Urothelium cell line (cell line): ENCODE measurements around the gene PHPT1.
"Not testable (repeated sequence)": the region's sequence is repeated elsewhere in the genome, so short reads cannot be mapped to it uniquely, and the experiment has no call there.

ENCODE experiments used
- DNase-seq: peaks from one replicate; pipeline ENCODE4 v3.0.0; 2011; ENCODE audit warnings: low spot score, mixed read lengths
- FAIRE-seq: peaks from 2 replicates; lab custom pipeline; 2011; peaks lifted over from hg19 to GRCh38; lab: Jason Lieb, UNC

PHPT1 gene

DNA sequence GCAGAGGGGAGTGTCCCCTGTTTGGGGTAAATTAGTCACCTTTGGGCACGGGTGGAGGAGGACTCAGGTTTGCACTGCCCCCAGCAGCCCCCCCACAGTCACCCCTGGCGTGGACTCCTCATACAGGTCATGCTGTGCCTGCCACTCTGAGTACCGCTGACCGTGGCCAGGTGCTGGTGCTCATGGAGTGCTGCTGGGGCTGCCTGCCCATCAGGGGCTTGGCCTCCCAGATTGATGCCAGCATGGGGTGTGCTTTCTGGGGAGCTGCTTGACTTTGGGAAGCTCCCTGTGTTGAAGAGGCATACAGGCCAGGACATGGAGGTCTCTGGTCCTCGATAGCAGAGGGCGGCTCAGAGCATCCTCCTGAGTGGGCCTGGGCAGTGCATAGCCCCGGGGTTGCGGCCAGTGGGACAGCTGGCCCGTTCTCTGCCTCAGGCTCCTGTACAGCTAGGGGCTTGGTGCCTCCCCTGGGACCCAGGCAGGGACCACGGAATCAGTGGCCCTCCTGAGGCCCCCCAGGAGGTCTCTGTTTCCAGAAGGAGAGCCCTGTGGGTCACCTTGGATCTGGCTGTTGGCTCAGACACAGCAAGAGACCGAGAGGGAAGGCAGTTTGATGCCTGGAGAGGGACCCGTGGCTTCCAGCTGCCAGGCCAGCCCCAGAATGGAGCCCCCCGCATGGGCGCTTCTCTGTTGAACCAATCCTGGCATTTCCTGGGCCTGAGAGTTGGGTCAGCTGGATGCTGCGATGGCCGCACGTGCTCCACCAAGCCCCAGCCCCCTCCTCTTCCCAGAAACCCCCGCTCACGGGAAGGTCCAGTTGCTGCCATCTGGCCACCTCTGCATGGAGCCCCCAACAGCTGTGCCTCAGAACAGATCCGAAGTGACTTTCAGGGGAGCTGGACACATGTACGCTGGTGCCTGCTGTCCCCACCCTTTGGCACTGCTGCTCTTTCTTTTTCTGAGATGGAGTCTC, 13.0 kb upstream of the PHPT1 start:
- FAIRE-seq (no peak), DNase-seq (no peak)

GRCh38 chr9:136837146-136837855, 11.9 kb upstream of the PHPT1 start:
- no peak for DNase-seq
- no peak for FAIRE-seq

- not testable (repeated sequence) for FAIRE-seq, DNase-seq
These were observed 11.3 kb upstream of the PHPT1 start for GRCh38 chr9:136837856-136838277.

DNA sequence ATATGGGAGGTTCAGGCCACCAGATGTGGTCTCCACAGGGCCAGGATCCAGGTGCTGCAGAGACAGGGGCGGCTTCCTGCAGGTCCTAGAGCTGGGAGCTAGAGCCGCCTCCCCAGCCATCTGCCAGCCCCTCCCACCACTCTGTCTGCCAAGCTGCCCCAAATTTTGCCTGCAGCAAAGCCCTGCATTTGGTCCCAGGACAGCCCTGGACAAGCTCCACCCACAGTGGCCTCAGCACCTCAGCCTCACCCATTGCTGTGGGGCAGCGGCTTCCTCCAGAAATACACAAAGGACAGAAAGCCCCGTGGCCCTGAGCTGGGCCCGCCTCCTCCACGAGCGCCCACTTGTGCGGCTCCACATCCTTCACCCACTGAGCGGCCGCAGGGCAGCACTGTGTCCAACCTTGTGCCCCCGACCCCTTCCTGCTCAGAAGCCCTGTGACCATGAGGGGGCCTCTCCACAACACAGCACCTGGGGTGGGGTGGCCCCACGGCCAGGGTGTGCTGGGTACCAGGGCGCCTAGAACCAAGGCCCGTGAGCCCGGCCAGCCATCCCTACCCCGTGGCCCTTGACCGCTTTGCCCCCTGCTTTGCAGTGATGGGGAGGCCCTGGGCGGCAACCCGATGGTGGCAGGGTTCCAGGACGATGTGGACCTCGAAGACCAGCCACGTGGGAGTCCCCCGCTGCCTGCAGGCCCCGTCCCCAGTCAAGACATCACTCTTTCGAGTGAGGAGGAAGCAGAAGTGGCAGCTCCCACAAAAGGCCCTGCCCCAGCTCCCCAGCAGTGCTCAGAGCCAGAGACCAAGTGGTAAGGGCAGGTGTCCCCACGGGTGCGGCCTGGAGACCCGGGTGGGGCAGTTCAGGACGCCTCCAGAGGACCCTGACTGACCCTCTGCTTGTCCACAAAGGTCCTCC, 10.6 kb upstream of the PHPT1 start:
- no peak for FAIRE-seq
- no peak for DNase-seq

DNA sequence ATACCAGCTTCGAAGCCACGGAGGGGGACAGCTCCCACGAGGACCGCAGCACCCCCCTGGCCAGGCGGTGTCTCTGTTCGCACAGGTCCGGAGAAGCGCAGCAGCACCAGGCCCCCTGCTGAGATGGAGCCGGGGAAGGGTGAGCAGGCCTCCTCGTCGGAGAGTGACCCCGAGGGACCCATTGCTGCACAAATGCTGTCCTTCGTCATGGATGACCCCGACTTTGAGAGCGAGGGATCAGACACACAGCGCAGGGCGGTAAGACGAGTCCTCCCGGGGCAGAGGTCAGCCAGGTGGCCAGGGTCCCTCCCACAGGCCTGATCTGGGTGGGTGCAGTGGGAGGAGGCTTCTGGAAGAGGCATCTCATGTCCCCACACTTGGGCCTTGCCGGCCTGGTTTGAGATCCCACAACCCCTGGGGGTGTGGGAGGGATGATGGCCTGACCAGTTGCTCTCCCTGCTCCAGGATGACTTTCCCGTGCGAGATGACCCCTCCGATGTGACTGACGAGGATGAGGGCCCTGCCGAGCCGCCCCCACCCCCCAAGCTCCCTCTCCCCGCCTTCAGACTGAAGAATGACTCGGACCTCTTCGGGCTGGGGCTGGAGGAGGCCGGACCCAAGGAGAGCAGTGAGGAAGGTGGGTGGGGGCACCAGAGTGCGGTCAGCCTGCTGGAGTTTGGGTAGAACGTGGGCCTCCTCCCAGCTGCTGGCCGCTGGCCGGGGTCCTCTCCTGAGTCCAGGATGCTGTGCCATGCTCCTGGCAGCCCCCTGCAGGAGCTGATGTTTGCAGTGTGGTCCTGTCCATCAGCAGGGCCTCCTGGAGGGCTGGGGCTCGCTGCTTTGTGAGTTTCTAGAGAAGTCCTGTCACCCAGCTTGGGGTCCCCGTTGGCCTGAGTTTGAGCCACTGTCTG, 9.7 kb upstream of the PHPT1 start:
- FAIRE-seq (no peak), DNase-seq (no peak)

DNA sequence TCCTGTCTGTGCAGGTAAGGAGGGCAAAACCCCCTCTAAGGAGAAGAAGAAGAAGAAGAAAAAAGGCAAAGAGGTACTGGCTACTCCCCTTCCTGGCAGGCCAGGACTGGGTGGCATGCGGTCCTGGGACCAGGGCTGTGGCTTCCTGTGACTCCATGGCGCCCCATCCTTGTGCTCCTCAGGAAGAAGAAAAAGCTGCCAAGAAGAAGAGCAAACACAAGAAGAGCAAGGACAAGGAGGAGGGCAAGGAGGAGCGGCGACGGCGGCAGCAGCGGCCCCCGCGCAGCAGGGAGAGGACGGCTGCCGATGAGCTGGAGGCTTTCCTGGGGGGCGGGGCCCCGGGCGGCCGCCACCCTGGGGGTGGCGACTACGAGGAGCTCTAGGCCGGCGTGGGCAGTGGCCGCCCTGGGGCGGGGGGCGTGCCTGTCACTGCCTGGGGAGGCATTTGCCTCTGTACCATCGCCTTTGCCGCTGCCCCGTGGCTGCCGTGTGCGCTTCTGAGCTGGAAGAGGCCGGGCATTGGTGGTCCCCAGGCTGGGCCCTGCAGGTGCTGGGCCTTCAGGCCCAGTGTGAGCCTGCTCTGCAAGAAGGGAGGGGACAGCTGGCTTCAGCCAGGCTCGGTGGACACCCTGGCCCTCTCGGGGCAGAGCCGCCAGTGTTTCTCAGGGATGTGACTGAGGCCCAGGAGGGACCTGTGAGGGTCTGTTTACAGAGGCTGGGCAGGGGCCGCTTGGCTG, 8.9 kb upstream of the PHPT1 start:
- no peak for DNase-seq
- FAIRE-seq = no peak

DNA sequence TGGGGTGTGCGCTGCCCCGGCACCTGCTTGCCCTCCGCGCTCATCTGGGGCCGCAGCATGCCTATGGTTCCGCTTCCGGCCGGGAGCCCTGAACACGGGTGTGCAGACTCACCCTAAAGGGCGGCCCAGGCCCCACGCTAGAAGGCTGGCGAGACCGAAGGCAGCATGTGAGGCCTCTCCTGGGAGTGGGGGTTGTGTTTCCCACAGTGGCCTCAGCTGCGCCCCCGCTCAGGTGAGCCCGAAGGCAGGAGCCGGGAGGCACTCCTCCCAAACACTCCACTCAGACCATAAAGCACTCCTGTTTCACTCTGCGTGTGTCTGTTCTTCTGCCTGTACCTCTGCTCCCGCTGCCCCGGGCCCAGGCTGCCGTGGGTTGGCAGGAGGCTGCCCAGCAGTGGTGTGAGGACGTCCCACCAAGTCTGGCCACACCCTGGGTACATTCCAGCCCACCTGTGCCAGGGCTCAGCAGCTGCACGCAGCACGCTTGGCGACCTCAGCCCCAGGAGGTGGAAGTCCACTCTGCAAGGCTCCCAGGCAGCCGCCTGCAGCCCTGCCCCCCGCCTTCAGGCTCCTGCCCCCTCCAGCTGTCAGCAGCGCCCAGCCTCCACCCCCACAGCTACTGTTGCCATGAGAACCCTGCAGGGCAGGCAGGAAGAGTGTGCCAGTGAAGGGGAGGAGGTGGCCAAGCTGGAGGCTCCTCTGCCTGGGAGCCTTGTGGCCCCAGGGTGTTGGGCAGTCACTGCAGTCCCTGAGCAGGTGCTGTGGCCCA, 8.1 kb upstream of the PHPT1 start:
- peak; percentile 37 for FAIRE-seq
- DNase-seq = peak; percentile 18

- peak; percentile 61 for FAIRE-seq
- not testable (repeated sequence) for DNase-seq
These were observed 7.4 kb upstream of the PHPT1 start for GRCh38 chr9:136841646-136842379.

DNA sequence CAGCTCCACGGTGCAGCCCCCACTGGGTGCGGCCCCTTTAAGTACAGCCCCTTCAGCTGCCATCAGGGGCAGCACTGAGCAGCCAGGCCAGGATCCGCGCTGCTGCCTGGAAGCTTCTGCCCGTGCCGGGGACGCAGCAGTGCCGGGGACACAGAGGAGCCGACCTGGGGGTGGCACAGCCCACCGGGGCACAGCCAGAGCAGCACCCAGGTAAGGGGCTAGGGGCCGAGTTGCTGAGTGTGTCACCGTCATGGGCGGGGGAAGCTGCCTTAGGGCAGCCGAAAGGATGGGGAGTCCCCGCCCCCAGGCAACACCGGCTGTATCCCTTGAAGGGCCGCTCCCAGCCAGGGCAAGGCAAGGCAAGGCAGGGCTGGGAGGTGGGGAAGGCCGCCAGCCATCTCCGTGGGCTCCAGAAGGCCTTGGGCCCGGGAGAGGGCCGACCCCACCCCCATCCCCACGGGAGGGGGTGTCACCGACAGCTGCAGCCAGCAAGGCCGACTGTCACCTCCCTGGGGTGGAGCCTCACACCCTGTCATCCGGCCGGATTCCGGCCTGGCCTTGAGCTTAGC, 6.7 kb upstream of the PHPT1 start, which contains the start of gene AJM1:
Gene AJM1 (plus strand): TSS at position 99 of the 569 bp plus-strand sequence. CDS start 1,937 bp downstream, outside the sequence.
- FAIRE-seq = peak; percentile 96
- DNase-seq = peak; percentile 75

DNA sequence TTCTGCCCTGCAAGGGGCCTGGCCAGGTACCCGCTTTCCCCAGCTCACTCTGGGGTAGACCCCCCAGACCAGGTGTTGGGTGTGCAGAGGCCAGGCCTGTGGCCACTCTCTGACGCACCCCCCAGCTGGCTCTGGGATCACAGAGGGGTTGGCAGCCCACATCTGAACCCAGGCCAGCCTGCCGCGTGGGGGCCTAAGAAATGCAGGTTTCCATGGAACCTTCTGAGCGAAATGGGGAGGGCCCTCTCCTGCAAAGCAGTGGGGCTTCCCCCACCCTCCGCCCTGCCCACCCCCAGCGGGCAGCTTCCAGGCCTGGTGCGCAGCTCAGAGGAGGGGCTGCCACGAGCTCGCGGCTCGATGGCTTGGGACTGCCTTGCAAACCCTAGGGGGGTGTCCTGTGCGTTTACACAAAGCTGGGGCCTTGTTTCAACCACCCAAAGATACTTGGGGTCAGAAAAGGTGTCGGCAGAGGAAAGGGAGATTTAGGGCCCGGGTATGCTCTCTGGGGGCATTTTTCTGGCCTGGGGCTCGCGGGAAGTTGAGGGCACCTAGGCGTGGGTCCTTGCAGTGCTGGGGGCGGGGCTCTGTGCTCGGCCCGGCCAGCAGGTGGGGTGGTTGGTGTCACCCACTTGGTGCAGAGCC, 5.9 kb upstream of the PHPT1 start:
- DNase-seq, FAIRE-seq: not testable (repeated sequence)

- DNase-seq, FAIRE-seq: not testable (repeated sequence)
These were observed 5.1 kb upstream of the PHPT1 start for GRCh38 chr9:136843801-136844740.

DNA sequence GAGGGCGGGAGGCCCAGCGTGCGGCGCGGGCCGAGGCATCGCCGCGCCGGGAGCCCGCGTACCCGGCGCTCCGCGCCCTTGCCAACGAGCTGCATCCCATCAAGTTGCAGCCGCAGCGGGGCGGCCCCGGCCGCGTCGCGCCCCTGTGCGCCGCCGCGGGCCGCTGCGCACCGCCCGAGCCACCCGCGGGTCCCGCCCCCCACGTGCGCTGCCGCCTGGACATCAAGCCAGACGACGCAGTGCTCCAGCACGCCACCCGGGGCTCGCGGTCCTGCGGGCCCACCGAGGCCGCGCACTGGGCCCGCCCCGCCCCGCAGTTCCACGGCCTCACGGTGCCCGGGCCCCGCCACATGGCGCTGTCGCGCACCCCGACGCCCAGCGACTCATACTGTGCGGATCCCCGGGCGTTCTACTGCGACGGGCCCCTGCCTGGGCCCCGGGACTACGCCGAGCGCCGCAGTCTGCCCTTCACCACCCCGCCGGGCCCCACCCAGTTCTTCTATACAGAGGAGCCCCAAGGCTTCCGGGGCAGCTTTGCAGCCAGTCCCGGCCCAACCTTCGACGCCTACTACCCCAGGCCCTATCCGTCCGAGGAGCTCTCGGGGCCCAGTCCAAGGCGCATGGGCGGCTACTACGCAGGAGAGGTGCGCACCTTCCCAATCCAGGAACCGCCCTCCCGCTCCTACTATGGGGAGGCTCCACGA, 4.3 kb upstream of the PHPT1 start:
- FAIRE-seq (no peak), DNase-seq (no peak)

DNA sequence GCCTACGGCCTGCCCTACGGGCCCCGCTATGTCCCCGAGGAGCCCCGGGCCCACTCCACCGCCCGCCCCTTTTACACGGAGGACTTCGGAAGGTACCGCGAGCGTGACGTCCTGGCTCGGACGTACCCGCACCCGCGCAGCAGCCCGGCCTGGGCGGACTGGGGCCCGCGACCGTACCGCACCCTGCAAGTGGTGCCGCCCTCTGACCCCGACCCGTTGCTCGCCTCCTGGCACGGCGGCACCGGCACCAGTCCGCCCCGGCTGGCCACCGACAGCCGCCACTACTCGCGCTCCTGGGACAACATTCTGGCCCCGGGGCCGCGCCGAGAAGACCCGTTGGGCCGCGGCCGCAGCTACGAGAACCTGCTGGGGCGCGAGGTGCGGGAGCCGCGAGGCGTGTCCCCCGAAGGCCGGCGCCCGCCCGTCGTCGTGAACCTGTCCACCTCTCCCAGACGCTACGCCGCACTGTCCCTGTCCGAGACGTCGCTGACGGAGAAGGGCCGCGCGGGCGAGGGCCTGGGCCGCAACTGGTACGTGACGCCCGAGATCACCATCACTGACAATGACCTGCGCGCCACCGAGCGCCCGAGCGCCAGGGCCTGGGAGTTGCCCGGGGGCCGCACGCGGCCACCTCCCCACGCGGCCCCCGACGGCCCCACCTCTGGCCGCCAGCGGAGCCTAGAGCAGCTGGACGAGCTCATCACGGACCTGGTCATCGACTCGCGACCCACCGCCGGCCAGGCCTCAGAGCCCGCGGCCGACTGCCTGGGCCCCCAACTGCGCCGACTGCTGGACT, 3.5 kb upstream of the PHPT1 start:
- no peak for FAIRE-seq
- no peak for DNase-seq
